ENCODE data around the gene PTPRH.

PTPRH gene

DNA sequence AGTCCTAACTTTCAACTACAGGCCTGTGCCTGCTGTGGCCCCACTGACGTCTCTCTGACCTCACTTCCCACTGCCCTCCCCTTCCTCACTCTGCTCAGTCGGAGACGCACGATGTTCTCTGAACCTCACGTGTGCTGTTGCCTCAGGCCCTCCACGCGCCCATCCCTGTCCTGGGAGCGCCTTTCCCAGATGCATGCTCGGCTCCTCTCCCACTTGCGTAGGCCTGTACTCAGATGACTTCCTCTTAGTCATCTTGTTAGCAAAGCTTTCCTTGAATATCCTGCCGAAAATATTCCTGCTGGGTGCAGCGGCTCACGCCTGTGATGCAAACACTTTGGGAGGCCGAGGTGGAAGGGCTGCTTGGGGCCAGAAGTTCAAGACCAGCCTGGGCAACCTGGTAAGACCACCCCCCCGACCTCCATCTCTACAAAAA, 19.9 kb downstream of the PTPRH start:
- no peak for TF ChIP-seq CTCF (conservative IDR thresholded peaks at IDR 0.05; ENCODE audit: low read length)
- H3K4me3 ChIP-seq (ENCODE audit: low read length) = no peak overlapping the region
- peak; percentile 89 for DNase-seq (ENCODE audit: low read depth)

- DNase-seq (ENCODE audit: low read depth) = no peak
- H3K4me3 ChIP-seq (ENCODE audit: low read length) = no peak overlapping the region
- no peak for TF ChIP-seq CTCF (conservative IDR thresholded peaks at IDR 0.05; ENCODE audit: low read length)
Observed at GRCh38 chr19:55188625-55189024, 20.7 kb downstream of the PTPRH start.

GRCh38 chr19:55186080-55186479, 23.2 kb downstream of the PTPRH start:
- no peak for DNase-seq (ENCODE audit: low read depth)
- TF ChIP-seq CTCF (conservative IDR thresholded peaks at IDR 0.05; ENCODE audit: low read length) = no peak
- no peak overlapping the region for H3K4me3 ChIP-seq (ENCODE audit: low read length)

GRCh38 chr19:55181740-55182139, 27.6 kb downstream of the PTPRH start:
- DNase-seq (ENCODE audit: low read depth) = no peak
- TF ChIP-seq CTCF (conservative IDR thresholded peaks at IDR 0.05; ENCODE audit: low read length) = no peak
- no peak overlapping the region for H3K4me3 ChIP-seq (ENCODE audit: low read length)

DNA sequence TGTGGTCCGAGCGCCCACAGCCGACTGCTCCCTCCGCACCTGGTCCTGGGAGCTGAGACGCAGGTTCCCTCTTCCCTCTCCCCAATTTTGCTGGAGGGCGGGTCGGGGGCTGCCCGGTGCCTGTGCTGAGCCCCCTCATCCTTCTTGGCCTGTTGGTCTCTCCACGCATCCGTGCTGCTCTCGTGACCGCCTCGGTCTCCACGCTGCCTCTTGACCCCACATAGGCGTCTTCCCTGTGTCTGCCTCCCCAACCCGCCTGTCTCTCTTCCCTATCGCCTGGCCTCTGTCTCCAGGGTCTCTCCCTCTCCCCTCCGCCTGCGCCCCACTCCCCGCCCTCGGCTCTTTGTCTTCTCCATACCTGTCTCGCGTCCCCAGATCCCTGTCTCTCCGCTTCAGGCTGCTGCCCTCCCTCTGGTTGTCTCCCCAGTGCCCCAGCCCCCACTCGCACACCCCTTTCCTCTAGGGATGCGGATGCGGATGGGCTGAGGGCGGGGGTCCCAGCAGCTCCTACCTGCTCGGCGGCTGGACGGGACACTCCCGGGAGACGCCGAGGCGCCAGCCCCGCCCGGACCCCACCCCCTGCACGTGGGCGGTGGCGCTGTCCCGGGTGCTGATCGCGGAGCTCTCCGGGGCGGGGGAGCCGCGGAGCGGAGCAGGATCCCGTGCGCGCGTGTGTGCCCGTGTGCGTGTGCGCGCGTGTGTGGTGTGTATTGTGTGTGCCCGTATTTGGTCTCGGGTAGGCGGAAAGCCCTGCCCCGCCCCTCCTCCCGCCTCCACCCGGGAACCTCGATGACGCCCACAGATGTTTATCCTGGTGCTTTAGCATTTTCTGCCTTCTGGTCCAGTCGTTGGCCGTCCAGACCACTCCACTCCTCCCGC, 29.5 kb downstream of the PTPRH start, which contains the start of gene SYT5:
TSS of gene SYT5 (minus strand) at position 684 of the 879 bp plus-strand sequence. CDS start 1,248 bp downstream, outside the sequence.
- TF ChIP-seq CTCF (conservative IDR thresholded peaks at IDR 0.05; ENCODE audit: low read length) = no peak
- peak within 1 kb of the TSS; percentile 47 for H3K4me3 ChIP-seq (ENCODE audit: low read length)
- no peak for DNase-seq (ENCODE audit: low read depth)

DNA sequence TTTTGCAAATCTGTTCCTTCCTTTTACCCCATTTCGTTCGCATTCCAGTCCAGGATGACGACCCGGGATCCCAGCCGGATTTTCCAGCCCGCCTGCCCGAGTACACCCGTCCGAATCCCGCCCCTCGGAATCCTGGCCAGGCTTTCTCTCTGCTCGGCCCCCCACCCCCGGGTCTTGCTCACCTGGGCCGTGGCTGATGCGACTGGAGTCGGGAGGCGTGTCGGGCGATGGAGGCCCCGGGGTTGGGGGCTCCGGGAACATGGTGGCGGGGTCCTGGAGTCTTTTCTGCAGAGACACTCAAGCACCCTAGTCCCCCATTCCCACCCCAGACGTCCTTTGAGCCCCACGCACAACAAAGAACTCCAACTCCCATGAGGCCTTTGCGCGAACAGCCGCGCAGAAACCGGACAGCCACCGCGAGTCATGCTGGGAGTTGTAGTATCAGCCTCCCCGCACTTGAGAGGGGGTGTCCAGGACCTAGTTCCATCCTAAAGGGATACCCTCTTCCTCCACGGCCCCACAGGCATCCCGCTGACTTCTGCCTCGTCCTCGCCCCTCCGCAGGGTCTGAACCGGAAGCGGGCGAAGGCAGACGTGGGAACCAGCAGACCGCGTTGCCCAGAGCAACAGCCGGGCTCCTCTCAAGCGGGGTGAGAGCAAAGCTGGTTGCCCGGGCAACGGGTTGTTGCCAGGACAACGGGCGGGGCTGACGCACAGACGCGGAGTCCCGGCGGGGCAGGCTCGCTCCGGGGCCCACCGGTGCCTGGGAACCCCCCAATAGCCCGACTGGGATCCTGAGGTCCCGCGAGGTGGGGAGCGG, 30.3 kb downstream of the PTPRH start:
- no peak for TF ChIP-seq CTCF (conservative IDR thresholded peaks at IDR 0.05; ENCODE audit: low read length)
- H3K4me3 ChIP-seq (ENCODE audit: low read length) = peak overlapping the region; percentile 47
- DNase-seq (ENCODE audit: low read depth) = peak; percentile 71

Measured in AG10803 (cell line).